Brain microvascular endothelial cell (primary cell): ENCODE results near the gene FH.
A peak's percentile ranks its signal among the peaks of the same experiment; 100 is the strongest.

Source experiments
- DNase-seq: peaks from one replicate; pipeline ENCODE4 v3.0.0-alpha.2; 2020
- H3K27ac ChIP-seq: fragments of 250-450 bp; sonication (Bioruptor Pico); 2 replicates; pipeline ENCODE4 v1.5.1; 2020; ENCODE audit warnings: mild to moderate bottlenecking, moderate library complexity
- H3K27me3 ChIP-seq: fragments of 250-450 bp; sonication (Bioruptor Pico); replicated peaks from 2 replicates; pipeline ENCODE4 v1.5.1; 2020; ENCODE audit warnings: mild to moderate bottlenecking
- H3K36me3 ChIP-seq: fragments of 250-450 bp; sonication (Bioruptor Pico); replicated peaks from 2 replicates; pipeline ENCODE4 v1.5.1; 2020; ENCODE audit warnings: mild to moderate bottlenecking
- H3K4me3 ChIP-seq: 2 replicates; pipeline ENCODE4 v1.5.1; 2011; ENCODE audit warnings: low read depth, mild to moderate bottlenecking, control low read depth, low read length, moderate library complexity
- CTCF ChIP-seq: IDR thresholded peaks from 2 replicates; pipeline ENCODE4 v1.5.1; 2011; ENCODE audit warnings: low read depth, mild to moderate bottlenecking, moderate library complexity, low read length, control low read depth, inconsistent platforms; ENCODE audit errors: missing control alignments
- in situ Hi-C: cut with HindIII; loops from 2 replicates; pipeline ENCODE4 v1.10.0; 2017; ENCODE audit warnings: low sequenced_read_pairs, low pct_ligation_motif_present

The FH gene

GRCh38 chr1:241499910-241500309 is 19.6 kb downstream of the FH start:
- H3K36me3 ChIP-seq = peaks cover 38% of the 10 kb centered on the region
- in situ Hi-C loops = no loop called here
- H3K27ac ChIP-seq = no peak overlapping the region

GRCh38 chr1:241495741-241496140 is 23.8 kb downstream of the FH start:
- no peaks in the 10 kb centered on the region for H3K27me3 ChIP-seq
- TF ChIP-seq CTCF = no peak
- peaks cover 19% of the 10 kb centered on the region for H3K36me3 ChIP-seq
- no peak overlapping the region for H3K4me3 ChIP-seq
- in situ Hi-C loops = no loop called here
- DNase-seq = no peak
- H3K27ac ChIP-seq = no peak overlapping the region

More at GRCh38 chr1:241499910-241500309, 19.6 kb downstream of the FH start:
- TF ChIP-seq CTCF = peak; percentile 58
- H3K27me3 ChIP-seq = no peaks in the 10 kb centered on the region
- DNase-seq = peak; percentile 9
- H3K4me3 ChIP-seq = no peak overlapping the region

GRCh38 chr1:241488739-241489138 is 30.8 kb downstream of the FH start:
- H3K4me3 ChIP-seq = no peak overlapping the region
- no peak for TF ChIP-seq CTCF
- H3K27me3 ChIP-seq = no peaks in the 10 kb centered on the region
- in situ Hi-C loops = no loop called here
- H3K27ac ChIP-seq = no peak overlapping the region
- no peaks in the 10 kb centered on the region for H3K36me3 ChIP-seq
- no peak for DNase-seq

- in situ Hi-C loops = no loop called here
- DNase-seq = peak; percentile 18
- peak; percentile 61 for TF ChIP-seq CTCF
- H3K36me3 ChIP-seq = no peaks in the 10 kb centered on the region
- no peak overlapping the region for H3K27ac ChIP-seq
- no peaks in the 10 kb centered on the region for H3K27me3 ChIP-seq
- H3K4me3 ChIP-seq = no peak overlapping the region
These were observed 34.0 kb downstream of the FH start for GRCh38 chr1:241485554-241485992.

GRCh38 chr1:241485145-241485544 is 34.4 kb downstream of the FH start:
- Histone ChIP-seq H3K36me3 (no peaks in the 10 kb centered on the region), H3K27ac (no peak overlapping the region), H3K27me3 (no peaks in the 10 kb centered on the region), H3K4me3 (no peak overlapping the region)
- no peak for TF ChIP-seq CTCF
- in situ Hi-C loops = no loop called here
- DNase-seq = no peak

- no peak overlapping the region for H3K4me3 ChIP-seq
- no peak for TF ChIP-seq CTCF
- DNase-seq = peak; percentile 41
- H3K27ac ChIP-seq = peak overlapping the region; percentile 35
- H3K27me3 ChIP-seq = no peaks in the 10 kb centered on the region
- in situ Hi-C loops = no loop called here
- no peaks in the 10 kb centered on the region for H3K36me3 ChIP-seq
These were observed 36.7 kb downstream of the FH start for GRCh38 chr1:241482761-241483250.
